Measurements from ENCODE around the gene NCOA4. TPM values are rescaled to one million over a fixed set of nuclear protein-coding genes. Genes with fewer than 3 reads are reported as not detected.
"Not testable (repeated sequence)": the region's sequence is repeated elsewhere in the genome, so short reads cannot be mapped to it uniquely, and the experiment has no call there.

The NCOA4 gene
- total RNA-seq, 1 donor from 2014 or later = 131 TPM

GRCh38 chr10:46005383-46005782 lies 25.0 kb downstream of the NCOA4 start:
- no peak overlapping the region for H3K4me3 ChIP-seq (ENCODE audit: low read depth, low read length)
- no peaks in the 10 kb centered on the region for H3K36me3 ChIP-seq (ENCODE audit: control insufficient read depth, insufficient read depth, low read length)
- no peaks in the 10 kb centered on the region for H3K27me3 ChIP-seq (ENCODE audit: control insufficient read depth, insufficient read depth, low read length)
- no peak for TF ChIP-seq CTCF (IDR thresholded peaks at IDR 0.05; ENCODE audit: insufficient read depth, low read length, poor library complexity, severe bottlenecking)
- DNase-seq (ENCODE audit: low read depth) = no peak

- Histone ChIP-seq H3K36me3 (ENCODE audit: control insufficient read depth, insufficient read depth, low read length) (no peaks in the 10 kb centered on the region), H3K4me3 (ENCODE audit: low read depth, low read length) (no peak overlapping the region)
Measured at GRCh38 chr10:46004963-46005362, 25.5 kb downstream of the NCOA4 start.

GRCh38 chr10:46002916-46003693 lies 27.3 kb downstream of the NCOA4 start:
- Histone ChIP-seq H3K27me3 (ENCODE audit: control insufficient read depth, insufficient read depth, low read length) (no peaks in the 10 kb centered on the region), H3K36me3 (ENCODE audit: control insufficient read depth, insufficient read depth, low read length) (no peaks in the 10 kb centered on the region), H3K4me3 (ENCODE audit: low read depth, low read length) (no peak overlapping the region)
- no peak for TF ChIP-seq CTCF (IDR thresholded peaks at IDR 0.05; ENCODE audit: insufficient read depth, low read length, poor library complexity, severe bottlenecking)
- DNase-seq (ENCODE audit: low read depth) = no peak

More at GRCh38 chr10:46004963-46005362, 25.5 kb downstream of the NCOA4 start:
- H3K27me3 ChIP-seq (ENCODE audit: control insufficient read depth, insufficient read depth, low read length) = no peaks in the 10 kb centered on the region
- no peak for TF ChIP-seq CTCF (IDR thresholded peaks at IDR 0.05; ENCODE audit: insufficient read depth, low read length, poor library complexity, severe bottlenecking)
- no peak for DNase-seq (ENCODE audit: low read depth)

- not testable (repeated sequence) for DNase-seq (ENCODE audit: low read depth); H3K27me3 ChIP-seq (ENCODE audit: control insufficient read depth, insufficient read depth, low read length); H3K4me3 ChIP-seq (ENCODE audit: low read depth, low read length); H3K36me3 ChIP-seq (ENCODE audit: control insufficient read depth, insufficient read depth, low read length)
Measured at GRCh38 chr10:46002189-46002687, 28.2 kb downstream of the NCOA4 start.

GRCh38 chr10:46001187-46001756 lies 29.2 kb downstream of the NCOA4 start:
- no peaks in the 10 kb centered on the region for H3K27me3 ChIP-seq (ENCODE audit: control insufficient read depth, insufficient read depth, low read length)
- no peak overlapping the region for H3K4me3 ChIP-seq (ENCODE audit: low read depth, low read length)
- no peak for DNase-seq (ENCODE audit: low read depth)
- no peak for TF ChIP-seq CTCF (IDR thresholded peaks at IDR 0.05; ENCODE audit: insufficient read depth, low read length, poor library complexity, severe bottlenecking)
- no peaks in the 10 kb centered on the region for H3K36me3 ChIP-seq (ENCODE audit: control insufficient read depth, insufficient read depth, low read length)

GRCh38 chr10:46000538-46000937 lies 29.9 kb downstream of the NCOA4 start:
- no peaks in the 10 kb centered on the region for H3K27me3 ChIP-seq (ENCODE audit: control insufficient read depth, insufficient read depth, low read length)
- TF ChIP-seq CTCF (IDR thresholded peaks at IDR 0.05; ENCODE audit: insufficient read depth, low read length, poor library complexity, severe bottlenecking) = no peak
- no peak overlapping the region for H3K4me3 ChIP-seq (ENCODE audit: low read depth, low read length)
- no peak for DNase-seq (ENCODE audit: low read depth)
- H3K36me3 ChIP-seq (ENCODE audit: control insufficient read depth, insufficient read depth, low read length) = no peaks in the 10 kb centered on the region

- not testable (repeated sequence) for DNase-seq (ENCODE audit: low read depth); H3K4me3 ChIP-seq (ENCODE audit: low read depth, low read length); H3K27me3 ChIP-seq (ENCODE audit: control insufficient read depth, insufficient read depth, low read length); H3K36me3 ChIP-seq (ENCODE audit: control insufficient read depth, insufficient read depth, low read length)
Measured at GRCh38 chr10:45999955-46000354, 30.5 kb downstream of the NCOA4 start.
